ENCODE data around the gene AFAP1L2.

AFAP1L2 gene

GRCh38 chr10:114259824-114260223, 144.5 kb downstream of the AFAP1L2 start:
- no peak for TF ChIP-seq SNAI2 (CRISPR knock-in tag; IDR thresholded peaks at IDR 0.05)
- TF ChIP-seq PPARA (CRISPR knock-in tag; IDR thresholded peaks at IDR 0.05; ENCODE audit: borderline replicate concordance), result no peak
- TF ChIP-seq TSHZ2 (CRISPR knock-in tag; IDR thresholded peaks at IDR 0.05), result no peak
- TF ChIP-seq, protein P1, sequence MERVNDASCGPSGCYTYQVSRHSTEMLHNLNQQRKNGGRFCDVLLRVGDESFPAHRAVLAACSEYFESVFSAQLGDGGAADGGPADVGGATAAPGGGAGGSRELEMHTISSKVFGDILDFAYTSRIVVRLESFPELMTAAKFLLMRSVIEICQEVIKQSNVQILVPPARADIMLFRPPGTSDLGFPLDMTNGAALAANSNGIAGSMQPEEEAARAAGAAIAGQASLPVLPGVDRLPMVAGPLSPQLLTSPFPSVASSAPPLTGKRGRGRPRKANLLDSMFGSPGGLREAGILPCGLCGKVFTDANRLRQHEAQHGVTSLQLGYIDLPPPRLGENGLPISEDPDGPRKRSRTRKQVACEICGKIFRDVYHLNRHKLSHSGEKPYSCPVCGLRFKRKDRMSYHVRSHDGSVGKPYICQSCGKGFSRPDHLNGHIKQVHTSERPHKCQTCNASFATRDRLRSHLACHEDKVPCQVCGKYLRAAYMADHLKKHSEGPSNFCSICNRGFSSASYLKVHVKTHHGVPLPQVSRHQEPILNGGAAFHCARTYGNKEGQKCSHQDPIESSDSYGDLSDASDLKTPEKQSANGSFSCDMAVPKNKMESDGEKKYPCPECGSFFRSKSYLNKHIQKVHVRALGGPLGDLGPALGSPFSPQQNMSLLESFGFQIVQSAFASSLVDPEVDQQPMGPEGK (CRISPR knock-in tag; IDR thresholded peaks at IDR 0.05; ENCODE audit: borderline replicate concordance), result no peak
- no peak for TF ChIP-seq TOX (CRISPR knock-in tag; IDR thresholded peaks at IDR 0.05; ENCODE audit: borderline replicate concordance)
- TF ChIP-seq, protein P2, sequence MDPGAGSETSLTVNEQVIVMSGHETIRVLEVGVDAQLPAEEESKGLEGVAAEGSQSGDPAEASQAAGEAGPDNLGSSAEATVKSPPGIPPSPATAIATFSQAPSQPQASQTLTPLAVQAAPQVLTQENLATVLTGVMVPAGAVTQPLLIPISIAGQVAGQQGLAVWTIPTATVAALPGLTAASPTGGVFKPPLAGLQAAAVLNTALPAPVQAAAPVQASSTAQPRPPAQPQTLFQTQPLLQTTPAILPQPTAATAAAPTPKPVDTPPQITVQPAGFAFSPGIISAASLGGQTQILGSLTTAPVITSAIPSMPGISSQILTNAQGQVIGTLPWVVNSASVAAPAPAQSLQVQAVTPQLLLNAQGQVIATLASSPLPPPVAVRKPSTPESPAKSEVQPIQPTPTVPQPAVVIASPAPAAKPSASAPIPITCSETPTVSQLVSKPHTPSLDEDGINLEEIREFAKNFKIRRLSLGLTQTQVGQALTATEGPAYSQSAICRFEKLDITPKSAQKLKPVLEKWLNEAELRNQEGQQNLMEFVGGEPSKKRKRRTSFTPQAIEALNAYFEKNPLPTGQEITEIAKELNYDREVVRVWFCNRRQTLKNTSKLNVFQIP (CRISPR knock-in tag; IDR thresholded peaks at IDR 0.05; ENCODE audit: borderline replicate concordance, low read depth), result no peak
- TF ChIP-seq CSRNP3 (CRISPR knock-in tag; IDR thresholded peaks at IDR 0.05), result no peak
- no peak for TF ChIP-seq ZFP3 (CRISPR knock-in tag; IDR thresholded peaks at IDR 0.05)
- no peak for TF ChIP-seq ZNF70 (CRISPR knock-in tag; IDR thresholded peaks at IDR 0.05)
- no peak for TF ChIP-seq ZC3H10 (CRISPR knock-in tag; IDR thresholded peaks at IDR 0.05)
- TF ChIP-seq CREB5 (CRISPR knock-in tag; IDR thresholded peaks at IDR 0.05; ENCODE audit: low read depth), result no peak
- no peak for TF ChIP-seq TCF4 (CRISPR knock-in tag; IDR thresholded peaks at IDR 0.05; ENCODE audit: borderline replicate concordance)
- TF ChIP-seq GLIS3 (CRISPR knock-in tag; IDR thresholded peaks at IDR 0.05), result no peak
- TF ChIP-seq BACH2 (CRISPR knock-in tag; IDR thresholded peaks at IDR 0.05; ENCODE audit: borderline replicate concordance), result no peak

GRCh38 chr10:114258274-114258840, 145.9 kb downstream of the AFAP1L2 start:
- ATAC-seq, result no peak
- TF ChIP-seq TOX (CRISPR knock-in tag; IDR thresholded peaks at IDR 0.05; ENCODE audit: borderline replicate concordance), result no peak
- no peak for TF ChIP-seq TCF4 (CRISPR knock-in tag; IDR thresholded peaks at IDR 0.05; ENCODE audit: borderline replicate concordance)
- no peak for TF ChIP-seq OSR1 (CRISPR knock-in tag; IDR thresholded peaks at IDR 0.05)
- no peak for TF ChIP-seq ZC3H10 (CRISPR knock-in tag; IDR thresholded peaks at IDR 0.05)
- no peak for TF ChIP-seq CREB5 (CRISPR knock-in tag; IDR thresholded peaks at IDR 0.05; ENCODE audit: low read depth)
- TF ChIP-seq ARNTL (CRISPR knock-in tag; IDR thresholded peaks at IDR 0.05; ENCODE audit: borderline replicate concordance, low read depth), result no peak
- no peak for TF ChIP-seq ZNF565 (CRISPR knock-in tag; conservative IDR thresholded peaks at IDR 0.05; ENCODE audit: low read depth)
- TF ChIP-seq BACH2 (CRISPR knock-in tag; IDR thresholded peaks at IDR 0.05; ENCODE audit: borderline replicate concordance), result no peak
- TF ChIP-seq RARB (CRISPR knock-in tag; IDR thresholded peaks at IDR 0.05), result no peak
- no peak for TF ChIP-seq CSRNP3 (CRISPR knock-in tag; IDR thresholded peaks at IDR 0.05)
- TF ChIP-seq ZNF70 (CRISPR knock-in tag; IDR thresholded peaks at IDR 0.05), result no peak
- TF ChIP-seq PPARA (CRISPR knock-in tag; IDR thresholded peaks at IDR 0.05; ENCODE audit: borderline replicate concordance), result no peak
- TF ChIP-seq, protein P2 (CRISPR knock-in tag; IDR thresholded peaks at IDR 0.05; ENCODE audit: borderline replicate concordance, low read depth), result no peak
- no peak for TF ChIP-seq SNAI2 (CRISPR knock-in tag; IDR thresholded peaks at IDR 0.05)

More at GRCh38 chr10:114259824-114260223, 144.5 kb downstream of the AFAP1L2 start:
- ATAC-seq, result no peak
